Stimulated activated CD4-positive, alpha-beta T cell treated with anti-CD3 and anti-CD28 coated beads, Interleukin-1b, Interleukin-23, amount 100 ng/mL, for 4 hours (primary cell): ENCODE measurements around the gene HFE.

Experiments
- DNase-seq, 2 donors: peaks; one replicate each; pipeline ENCODE4 v3.0.0-alpha.2; 2020; ENCODE audit warnings: low read depth in 2 of 2

HFE gene

DNA sequence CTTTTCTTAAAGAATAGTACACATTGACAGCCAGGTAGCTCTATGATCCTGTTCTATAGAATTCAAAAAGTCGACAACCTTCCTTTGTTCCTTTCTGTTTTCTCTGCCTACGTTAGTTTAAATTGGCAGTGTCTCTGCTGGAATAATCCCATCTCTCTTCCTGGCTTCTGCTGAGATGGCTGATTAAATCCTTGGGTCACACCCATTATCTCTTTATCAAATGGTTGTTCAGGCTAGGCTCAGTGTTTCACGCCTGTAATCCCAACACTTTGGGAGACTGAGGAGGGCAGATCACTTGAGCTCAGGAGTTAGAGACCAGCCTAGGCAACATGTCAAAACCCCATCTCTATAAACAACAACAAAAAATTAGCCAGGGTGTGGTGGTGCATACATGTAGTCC lies 44.4 kb downstream of the HFE start:
- DNase-seq, result no peak

DNA sequence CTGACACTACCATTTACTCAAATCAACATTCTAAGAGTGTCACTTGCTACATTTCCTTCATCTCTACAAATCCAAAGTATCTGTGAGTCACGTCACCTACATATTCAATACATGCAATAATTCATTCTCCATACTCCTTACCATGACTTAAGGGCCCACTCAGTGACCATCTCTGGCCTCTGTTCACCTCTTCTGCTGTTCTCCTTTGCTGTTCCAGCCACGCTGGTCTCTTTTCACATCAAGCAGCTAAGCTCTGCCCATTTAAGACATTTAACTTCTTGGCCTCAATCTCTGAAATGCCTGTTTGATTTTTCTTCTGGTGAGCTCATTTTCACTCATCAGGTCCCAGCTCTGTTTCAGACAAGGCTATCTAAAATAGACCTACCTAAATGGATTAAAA lies 46.5 kb downstream of the HFE start:
- no peak for DNase-seq

DNA sequence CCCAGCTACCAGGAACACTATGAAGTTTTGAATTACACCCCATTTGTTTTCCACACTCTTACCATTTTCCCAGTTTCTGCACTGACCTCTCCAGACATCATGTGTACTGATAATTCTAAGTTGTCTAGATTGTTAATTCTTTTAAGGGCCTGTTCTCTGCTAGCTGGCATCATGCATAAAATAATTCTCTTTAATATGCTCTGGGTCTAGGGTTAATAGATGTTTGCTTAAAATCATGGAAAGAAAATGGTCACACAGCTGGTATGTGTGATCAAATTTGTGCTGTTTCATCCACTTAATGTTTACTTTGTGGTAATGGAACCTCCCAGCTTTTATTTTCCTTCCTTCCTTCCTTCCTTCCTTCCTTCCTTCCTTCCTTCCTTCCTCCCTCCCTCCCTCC lies 49.1 kb downstream of the HFE start:
- no peak for DNase-seq

GRCh38 chr6:26140254-26140966 lies 53.2 kb downstream of the HFE start:
- DNase-seq, result no peak

- no peak for DNase-seq
Observed at GRCh38 chr6:26140967-26141294, 53.7 kb downstream of the HFE start.

- DNase-seq, result no peak
Observed at GRCh38 chr6:26141378-26141904, 54.2 kb downstream of the HFE start.

DNA sequence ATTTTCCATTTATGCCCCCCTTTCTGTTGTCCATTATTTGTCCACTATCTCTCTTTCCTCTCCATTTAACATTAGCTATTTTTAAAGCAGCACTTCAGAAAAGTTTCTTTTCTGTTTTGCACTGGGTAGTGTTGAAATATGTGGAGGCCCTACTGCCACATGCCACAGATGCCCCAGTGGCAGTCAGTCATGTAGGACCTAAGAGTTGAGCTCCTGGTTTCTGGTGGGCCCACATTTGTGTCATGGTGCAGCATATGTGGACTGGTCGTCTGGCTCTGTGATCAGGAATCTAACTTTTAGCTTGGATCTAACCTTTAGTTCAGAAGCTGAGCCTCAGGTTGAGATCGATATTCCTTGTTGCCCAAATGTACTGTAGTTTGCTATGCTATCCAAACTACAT lies 54.8 kb downstream of the HFE start:
- DNase-seq, result no peak
